HG02970 (cell line): Measurements from ENCODE around the gene DOC2B.
"Not testable (repeated sequence)": the region's sequence is repeated elsewhere in the genome, so short reads cannot be mapped to it uniquely, and the experiment has no call there.

Experiments
- ATAC-seq: cut with Tn5 transposase; IDR thresholded peaks from one replicate; pipeline ENCODE4 v1.9.1; 2021; ENCODE audit warnings: mild to moderate bottlenecking, moderate library complexity, moderate number of reproducible peaks; ENCODE audit not compliant: unreplicated experiment, low FRiP score

Gene DOC2B

DNA sequence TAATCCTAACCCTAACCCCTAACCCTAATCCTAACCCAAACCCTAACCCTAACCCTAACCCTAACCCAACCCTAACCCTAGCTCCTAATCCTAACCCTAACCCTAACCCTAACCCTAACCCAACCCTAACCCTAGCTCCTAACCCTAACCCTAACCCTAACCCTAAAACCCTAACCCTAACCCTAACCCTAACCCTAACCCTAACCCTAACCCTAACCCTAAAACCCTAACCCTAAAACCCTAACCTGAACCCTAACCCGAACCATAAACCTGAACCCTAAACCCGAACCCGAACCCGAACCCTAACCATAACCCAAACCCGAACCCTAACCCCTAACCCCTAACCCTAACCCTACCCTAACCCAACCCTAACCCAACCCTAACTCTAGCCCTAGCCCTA, 68.3 kb downstream of the DOC2B start:
- not testable (repeated sequence) for ATAC-seq
